Ectodermal cell (in vitro differentiated cells): Measurements from ENCODE around the gene ELK3.

Experiments
- H3K27ac ChIP-seq: 2 replicates; pipeline ENCODE4 v1.7.0; 2013; ENCODE audit warnings: mild to moderate bottlenecking, low read depth, low read length; ENCODE audit not compliant: insufficient read depth, poor library complexity, severe bottlenecking
- H3K27me3 ChIP-seq: 2 replicates; pipeline ENCODE4 v1.7.0; 2013; ENCODE audit warnings: mild to moderate bottlenecking, low read length; ENCODE audit not compliant: insufficient read depth, control insufficient read depth, poor library complexity, severe bottlenecking
- H3K36me3 ChIP-seq: one replicate; pipeline ENCODE4 v1.7.0; 2013; ENCODE audit warnings: low read length; ENCODE audit not compliant: control insufficient read depth, insufficient read depth
- H3K4me1 ChIP-seq: one replicate; pipeline ENCODE4 v1.7.0; 2013; ENCODE audit warnings: low read length; ENCODE audit not compliant: control insufficient read depth, insufficient read depth
- H3K4me3 ChIP-seq: 2 replicates; pipeline ENCODE4 v1.7.0; 2013; ENCODE audit warnings: low read depth, low read length, control low read depth; ENCODE audit not compliant: insufficient read depth
- H3K9me3 ChIP-seq: 2 replicates; pipeline ENCODE4 v1.7.0; 2013; ENCODE audit warnings: mild to moderate bottlenecking, low read length, moderate library complexity; ENCODE audit not compliant: control insufficient read depth
- WGBS, 2 experiments: methylation state at CpG; one replicate each; pipeline ENCODE4 v1.1.7; 2013; ENCODE audit warnings: missing lambda C conversion rate in 2 of 2; 5-methylcytosine and 5-hydroxymethylcytosine counted together

The ELK3 gene

GRCh38 chr12:96255077-96255476 is 60.9 kb downstream of the ELK3 start:
- 90 to 93% methylated on average over 8 of the region's 8 CpGs for WGBS, 2 experiments

DNA sequence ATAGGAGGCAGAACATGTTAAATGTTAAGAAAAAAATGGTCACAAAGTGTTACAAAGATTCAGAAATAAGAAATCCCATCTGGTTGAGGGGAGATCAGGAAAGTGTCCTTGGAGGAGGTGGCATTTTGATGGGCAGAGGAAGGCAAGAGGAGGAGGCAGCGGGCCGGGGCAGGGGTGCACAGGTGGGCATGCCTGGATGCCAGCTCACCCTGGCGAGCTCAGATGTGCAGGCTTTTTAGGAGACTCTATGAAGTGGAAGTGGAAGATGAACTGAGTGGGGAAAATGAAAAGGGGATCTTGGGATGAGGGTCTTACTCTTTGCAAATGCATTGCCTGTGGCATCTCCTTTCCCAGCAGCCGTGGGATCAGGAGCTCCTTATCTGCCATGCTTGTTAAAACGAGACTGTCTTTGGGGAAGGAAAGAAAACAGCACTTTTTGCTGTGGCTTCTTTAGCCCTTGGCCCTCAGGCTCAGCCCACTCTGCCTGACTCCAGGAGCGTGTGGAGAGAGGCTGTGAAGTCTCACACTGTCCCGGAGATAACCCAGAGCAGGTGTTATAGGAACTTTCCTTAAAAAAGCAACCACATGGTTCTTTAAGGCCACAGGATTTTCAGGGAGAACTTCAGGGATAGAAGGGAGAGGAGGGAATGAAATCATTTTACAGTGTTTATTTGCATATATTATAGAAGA is 62.6 kb downstream of the ELK3 start:
- Histone ChIP-seq H3K4me3 (no peak overlapping the region), H3K9me3 (no peaks in the 10 kb centered on the region), H3K27me3 (no peaks in the 10 kb centered on the region), H3K4me1 (peaks cover 8% of the 10 kb centered on the region), H3K36me3 (no peaks in the 10 kb centered on the region), H3K27ac (no peak overlapping the region)
- WGBS, 2 experiments = 90% methylated on average over 7 of the region's 7 CpGs

More at GRCh38 chr12:96255077-96255476, 60.9 kb downstream of the ELK3 start:
- Histone ChIP-seq H3K27ac (no peak overlapping the region), H3K9me3 (no peaks in the 10 kb centered on the region), H3K4me3 (no peak overlapping the region), H3K4me1 (peaks cover 8% of the 10 kb centered on the region), H3K27me3 (no peaks in the 10 kb centered on the region), H3K36me3 (no peaks in the 10 kb centered on the region)

GRCh38 chr12:96257550-96258103 is 63.5 kb downstream of the ELK3 start:
- Histone ChIP-seq H3K27me3 (no peaks in the 10 kb centered on the region), H3K4me3 (no peak overlapping the region), H3K36me3 (no peaks in the 10 kb centered on the region), H3K27ac (no peak overlapping the region), H3K9me3 (no peaks in the 10 kb centered on the region), H3K4me1 (peaks cover 8% of the 10 kb centered on the region)
- 86 to 97% methylated on average over 1 to 2 of the region's 2 CpGs for WGBS, 2 experiments

DNA sequence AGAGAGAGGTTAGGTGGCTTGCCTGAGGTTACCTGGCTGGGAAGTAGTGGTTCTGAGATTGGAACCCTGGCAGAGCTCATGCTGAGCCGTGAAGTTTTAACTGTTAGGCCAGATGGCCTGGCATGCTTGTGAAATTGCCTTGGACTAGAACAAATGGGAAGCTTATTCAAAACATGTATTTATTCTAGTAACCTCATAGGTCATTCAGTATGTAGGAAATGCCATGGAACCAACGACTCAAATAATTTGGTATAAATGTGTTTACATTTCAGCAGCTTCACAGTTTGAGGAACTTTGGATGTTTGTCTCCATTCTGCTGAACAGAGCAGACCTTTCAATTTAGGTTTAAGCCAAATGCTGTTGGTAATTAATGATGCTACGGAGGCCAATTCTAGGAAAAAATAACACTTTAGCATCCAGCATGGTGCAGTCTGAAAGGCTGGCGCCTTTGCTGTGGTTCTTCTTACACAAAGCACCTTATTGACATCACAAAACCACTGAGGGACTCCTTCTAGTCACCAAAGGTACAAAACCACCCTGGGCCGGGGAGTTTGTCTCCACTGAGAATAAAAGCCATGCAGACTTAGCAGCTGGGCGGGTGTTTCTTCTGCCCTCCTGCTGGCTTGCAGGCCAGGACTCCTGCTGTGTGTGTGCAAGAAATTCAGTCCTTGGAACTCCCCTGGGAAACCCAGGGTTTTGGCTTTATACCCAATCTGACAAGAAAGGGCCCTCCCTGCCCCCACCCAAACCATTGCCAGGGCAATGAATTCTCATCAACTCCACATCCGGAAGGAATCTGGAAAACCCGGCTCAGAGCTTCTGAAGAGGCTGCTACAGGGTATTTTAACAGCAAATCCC is 64.2 kb downstream of the ELK3 start:
- WGBS, 2 experiments = 17 to 23% methylated on average over 8 of the region's 8 CpGs
- Histone ChIP-seq H3K4me1 (peaks cover 8% of the 10 kb centered on the region), H3K9me3 (no peaks in the 10 kb centered on the region), H3K4me3 (no peak overlapping the region), H3K27me3 (no peaks in the 10 kb centered on the region), H3K36me3 (no peaks in the 10 kb centered on the region), H3K27ac (peak overlapping the region; percentile 2)

DNA sequence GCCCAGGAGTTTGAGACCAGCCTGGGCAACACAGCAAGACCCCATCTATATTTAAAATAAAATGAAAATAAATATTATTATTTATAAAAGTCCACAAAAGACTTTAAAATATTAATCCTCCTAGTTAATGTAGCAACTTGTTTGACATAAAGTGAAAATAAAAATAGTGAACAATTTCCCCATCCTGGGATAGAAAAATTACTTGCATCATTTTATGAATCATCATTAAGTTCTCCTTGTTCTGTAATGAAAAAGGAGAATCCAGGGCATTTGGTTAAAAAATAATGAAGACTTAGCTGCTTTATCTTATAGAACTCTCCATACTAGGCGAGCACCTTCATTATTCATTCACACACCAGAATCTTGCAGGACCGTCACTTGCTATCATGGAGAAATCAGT is 66.1 kb downstream of the ELK3 start:
- Histone ChIP-seq H3K9me3 (no peaks in the 10 kb centered on the region), H3K4me1 (peaks cover 4% of the 10 kb centered on the region), H3K27ac (no peak overlapping the region), H3K4me3 (no peak overlapping the region), H3K36me3 (no peaks in the 10 kb centered on the region), H3K27me3 (no peaks in the 10 kb centered on the region)
- WGBS, 2 experiments = 100% methylated on average over 2 of the region's 2 CpGs

- no peaks in the 10 kb centered on the region for H3K36me3 ChIP-seq
- peaks cover 4% of the 10 kb centered on the region for H3K4me1 ChIP-seq
- WGBS, 2 experiments = 91 to 95% methylated on average over 3 of the region's 3 CpGs
Measured at GRCh38 chr12:96260644-96261043, 66.5 kb downstream of the ELK3 start.

GRCh38 chr12:96261557-96261956 is 67.4 kb downstream of the ELK3 start:
- H3K4me3 ChIP-seq = no peak overlapping the region
- H3K4me1 ChIP-seq = peaks cover 4% of the 10 kb centered on the region
- no peaks in the 10 kb centered on the region for H3K27me3 ChIP-seq
- no peaks in the 10 kb centered on the region for H3K36me3 ChIP-seq
- H3K9me3 ChIP-seq = no peaks in the 10 kb centered on the region
- WGBS, 2 experiments = 92 to 97% methylated on average over 5 of the region's 5 CpGs
- no peak overlapping the region for H3K27ac ChIP-seq

More at GRCh38 chr12:96260644-96261043, 66.5 kb downstream of the ELK3 start:
- Histone ChIP-seq H3K27ac (no peak overlapping the region), H3K9me3 (no peaks in the 10 kb centered on the region), H3K4me3 (no peak overlapping the region), H3K27me3 (no peaks in the 10 kb centered on the region)

DNA sequence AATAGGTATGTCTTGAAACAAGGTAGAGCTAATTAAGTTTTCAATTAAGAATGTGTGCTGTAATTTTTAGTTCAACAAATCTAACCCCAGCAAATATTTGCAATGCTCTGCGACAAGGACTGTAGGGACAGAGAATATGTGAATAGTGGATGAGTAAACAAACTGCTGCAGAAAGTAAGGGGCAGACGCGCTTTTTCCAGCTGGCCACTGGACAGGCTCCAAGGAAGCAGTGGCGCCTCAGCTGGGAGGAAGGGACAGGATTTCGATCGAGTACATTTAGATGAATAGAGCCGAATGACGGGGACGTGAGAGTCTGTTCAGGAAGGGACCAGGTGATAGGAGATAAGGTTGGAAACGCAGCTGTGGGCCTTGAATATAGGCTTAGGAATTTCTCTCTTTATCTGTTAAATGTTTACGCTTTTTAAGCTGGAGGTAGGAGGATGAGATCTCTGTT is 69.3 kb downstream of the ELK3 start:
- no peaks in the 10 kb centered on the region for H3K9me3 ChIP-seq
- H3K4me3 ChIP-seq = no peak overlapping the region
- peaks cover under 1% of the 10 kb centered on the region for H3K4me1 ChIP-seq
- H3K27ac ChIP-seq = no peak overlapping the region
- no peaks in the 10 kb centered on the region for H3K36me3 ChIP-seq
- H3K27me3 ChIP-seq = no peaks in the 10 kb centered on the region
- 88 to 89% methylated on average over 11 of the region's 11 CpGs for WGBS, 2 experiments

- WGBS, 2 experiments = 83 to 100% methylated on average over 1 of the region's 2 CpGs
- H3K9me3 ChIP-seq = no peaks in the 10 kb centered on the region
- no peak overlapping the region for H3K4me3 ChIP-seq
- H3K27me3 ChIP-seq = no peaks in the 10 kb centered on the region
- H3K27ac ChIP-seq = no peak overlapping the region
- H3K36me3 ChIP-seq = no peaks in the 10 kb centered on the region
- no peaks in the 10 kb centered on the region for H3K4me1 ChIP-seq
Measured at GRCh38 chr12:96265400-96265799, 71.2 kb downstream of the ELK3 start.

- no peaks in the 10 kb centered on the region for H3K27me3 ChIP-seq
- H3K27ac ChIP-seq = no peak overlapping the region
- no peaks in the 10 kb centered on the region for H3K4me1 ChIP-seq
- no peaks in the 10 kb centered on the region for H3K36me3 ChIP-seq
- no peak overlapping the region for H3K4me3 ChIP-seq
- no peaks in the 10 kb centered on the region for H3K9me3 ChIP-seq
- WGBS, 2 experiments = 100% methylated on average over 1 of the region's 1 CpG
Measured at GRCh38 chr12:96265836-96266235, 71.7 kb downstream of the ELK3 start.
